Measurements from ENCODE around the gene KCTD11. TPM values are rescaled to one million over a fixed set of nuclear protein-coding genes. Genes with fewer than 3 reads are reported as not detected.

Gene KCTD11
- total RNA-seq, 1 experiment from 2014 or later, result 5.3 TPM

GRCh38 chr17:7328840-7329373 is 23.1 kb upstream of the KCTD11 start, which contains the start of gene NEURL4:
Gene NEURL4, minus strand, starts transcription at chr17:7329335. Its CDS starts 23 bp downstream, at chr17:7329312.
- no peak within 1 kb of the TSS for H4K8ac ChIP-seq (replicated peaks; ENCODE audit: insufficient read length, low read depth, low read length)
- no peak within 1 kb of the TSS for H3K56ac ChIP-seq (ENCODE audit: insufficient read length, low read depth, low read length)
- Mint-ChIP-seq H3K4me1 (peaks cover 22 to 23% of the 10 kb centered on the region in 2 experiments), H3K4me3 (peak within 1 kb of the TSS; percentile 88 to 97), H3K27me3 (ENCODE audit: low read depth) (no peaks in the 10 kb centered on the region), H3K36me3 (ENCODE audit: insufficient read depth in 1 of 3, low read depth in 3 of 3) (peaks cover 5 to 27% (median 26%) of the 10 kb centered on the region in 3 experiments; a peak in 6 of 7 replicates), H3K9me3 (no peaks in the 10 kb centered on the region), H3K27ac (peak within 1 kb of the TSS; percentile 97 to 98 (median 97))
- H4K20me1 ChIP-seq (ENCODE audit: control insufficient read depth, insufficient read depth, insufficient read length), result no peaks in the 10 kb centered on the region
- H2BK12ac ChIP-seq (ENCODE audit: insufficient read length, low read depth, low read length), result no peak within 1 kb of the TSS
- H4K91ac ChIP-seq (ENCODE audit: insufficient read length, low read depth, low read length), result no peak within 1 kb of the TSS
- H4K5ac ChIP-seq (ENCODE audit: insufficient read length, low read depth, low read length), result no peak within 1 kb of the TSS
- no peak for DNase-seq
- H2BK15ac ChIP-seq (ENCODE audit: low read depth, low read length), result no peak within 1 kb of the TSS
- peak within 1 kb of the TSS; percentile 93 for H3K4me2 ChIP-seq (ENCODE audit: insufficient read depth, insufficient read length, low read length)
- H3K14ac ChIP-seq (ENCODE audit: insufficient read depth, low read length), result no peak within 1 kb of the TSS; the same call in 1 of the 2 replicates
- no CpG with 5 or more reads among the region's 50 CpGs for WGBS (ENCODE audit: extremely low coverage, insufficient read length, low lambda C conversion rate)
- peaks cover 2% of the 10 kb centered on the region; the same call in 1 of the 2 replicates for H3K79me2 ChIP-seq (ENCODE audit: insufficient read depth, low read length)
- no peak within 1 kb of the TSS for H3T11ph ChIP-seq (ENCODE audit: low read length)
- no peaks in the 10 kb centered on the region for H3K27me3 ChIP-seq (ENCODE audit: insufficient read depth, low read length)
- H2AK5ac ChIP-seq (ENCODE audit: insufficient read length, low read length), result no peak within 1 kb of the TSS
- no peak within 1 kb of the TSS for H2BK20ac ChIP-seq (ENCODE audit: low read depth, low read length, poor library complexity, severe bottlenecking)
- H3K4me1 ChIP-seq (ENCODE audit: insufficient read depth, low read length), result no peaks in the 10 kb centered on the region
- H2BK5ac ChIP-seq (ENCODE audit: insufficient read length, low read length), result no peak within 1 kb of the TSS
- peak within 1 kb of the TSS; percentile 77 for H3K9ac ChIP-seq (ENCODE audit: extremely low read depth, insufficient read length, low read length)
- no peaks in the 10 kb centered on the region for H3K79me1 ChIP-seq (ENCODE audit: insufficient read depth, low read depth, low read length, poor library complexity, severe bottlenecking)
- H3K23ac ChIP-seq (ENCODE audit: insufficient read length, low read depth, low read length), result no peak within 1 kb of the TSS
- peak within 1 kb of the TSS; percentile 62 for H3K18ac ChIP-seq (ENCODE audit: insufficient read length, low read depth, low read length)
- no peaks in the 10 kb centered on the region for H3K9me3 ChIP-seq (ENCODE audit: control insufficient read depth, low read depth, low read length)
- H3K27ac ChIP-seq (ENCODE audit: insufficient read length, low read depth, low read length), result no peak within 1 kb of the TSS
- no peak within 1 kb of the TSS for H2BK120ac ChIP-seq (ENCODE audit: low read depth, low read length, poor library complexity, severe bottlenecking)
- peaks cover 14% of the 10 kb centered on the region for H3K23me2 ChIP-seq (ENCODE audit: insufficient read length, low read depth, low read length, poor library complexity, severe bottlenecking)
- no peak within 1 kb of the TSS for H2AFZ ChIP-seq (ENCODE audit: low read length)
- no peak within 1 kb of the TSS for H3K4ac ChIP-seq (ENCODE audit: low read depth, low read length)
- no peak for TF ChIP-seq CTCF (conservative IDR thresholded peaks at IDR 0.05)

Measured in H9 (cell line).